Nephron (organoid): Measurements from ENCODE around the gene RASSF7.

Experiments
- H3K27ac Mint-ChIP-seq, 3 experiments: 2 replicates each; pipeline ENCODE4 v1.8.0; 2020; ENCODE audit warnings: mixed read lengths in 3 of 3, mild to moderate bottlenecking in 2 of 3, moderate library complexity in 1 of 3
- H3K27me3 Mint-ChIP-seq: 2 replicates; pipeline ENCODE4 v1.8.0; 2021; ENCODE audit warnings: low read depth, mild to moderate bottlenecking, moderate library complexity, mixed read lengths
- H3K36me3 Mint-ChIP-seq: 2 replicates; pipeline ENCODE4 v1.8.0; 2020; ENCODE audit warnings: low read depth, mixed read lengths
- H3K4me1 Mint-ChIP-seq: 2 replicates; pipeline ENCODE4 v1.8.0; 2020; ENCODE audit warnings: mixed read lengths
- H3K4me3 Mint-ChIP-seq, 3 experiments: 2 replicates each; pipeline ENCODE4 v1.8.0; 2020; ENCODE audit warnings: mild to moderate bottlenecking in 3 of 3, mixed read lengths in 3 of 3, moderate library complexity in 2 of 3
- H3K9me3 Mint-ChIP-seq: 2 replicates; pipeline ENCODE4 v1.8.0; 2020; ENCODE audit warnings: mixed read lengths
- CTCF ChIP-seq, 3 experiments: fragments of 200-600 bp; sonication (generic); IDR thresholded peaks; one replicate each; pipeline ENCODE4 v1.5.0; 2021; ENCODE audit warnings: antibody characterized with exemption in 3 of 3; ENCODE audit not compliant: unreplicated experiment in 3 of 3

The RASSF7 gene

GRCh38 chr11:607020-607780 is 46.4 kb downstream of the RASSF7 start:
- Mint-ChIP-seq H3K27ac (no peak overlapping the region), H3K27me3 (no peaks in the 10 kb centered on the region), H3K4me3 (no peak overlapping the region), H3K9me3 (no peaks in the 10 kb centered on the region), H3K36me3 (peaks cover 45% of the 10 kb centered on the region), H3K4me1 (peaks cover 5% of the 10 kb centered on the region)
- TF ChIP-seq CTCF (IDR thresholded peaks at IDR 0.05; ENCODE audit: unreplicated experiment in 3 of 3), result no peak

GRCh38 chr11:607971-608659 is 47.3 kb downstream of the RASSF7 start:
- H3K27me3 Mint-ChIP-seq, result no peaks in the 10 kb centered on the region
- no peaks in the 10 kb centered on the region for H3K9me3 Mint-ChIP-seq
- no peak overlapping the region for H3K27ac Mint-ChIP-seq
- peaks cover 46% of the 10 kb centered on the region for H3K36me3 Mint-ChIP-seq
- no peak overlapping the region for H3K4me3 Mint-ChIP-seq
- no peak for TF ChIP-seq CTCF (IDR thresholded peaks at IDR 0.05; ENCODE audit: unreplicated experiment in 3 of 3)
- H3K4me1 Mint-ChIP-seq, result peaks cover 9% of the 10 kb centered on the region

GRCh38 chr11:608791-609251 is 48.1 kb downstream of the RASSF7 start:
- peaks cover 9% of the 10 kb centered on the region for H3K4me1 Mint-ChIP-seq
- TF ChIP-seq CTCF (IDR thresholded peaks at IDR 0.05; ENCODE audit: unreplicated experiment in 3 of 3), result no peak
- H3K4me3 Mint-ChIP-seq, result no peak overlapping the region
- peaks cover 42% of the 10 kb centered on the region for H3K36me3 Mint-ChIP-seq
- H3K27ac Mint-ChIP-seq, result no peak overlapping the region
- no peaks in the 10 kb centered on the region for H3K9me3 Mint-ChIP-seq
- no peaks in the 10 kb centered on the region for H3K27me3 Mint-ChIP-seq

- no peaks in the 10 kb centered on the region for H3K9me3 Mint-ChIP-seq
- H3K36me3 Mint-ChIP-seq, result peaks cover 36% of the 10 kb centered on the region
- no peak for TF ChIP-seq CTCF (IDR thresholded peaks at IDR 0.05; ENCODE audit: unreplicated experiment in 3 of 3)
- H3K4me1 Mint-ChIP-seq, result peaks cover 9% of the 10 kb centered on the region
- H3K4me3 Mint-ChIP-seq, result no peak overlapping the region
- H3K27me3 Mint-ChIP-seq, result no peaks in the 10 kb centered on the region
- H3K27ac Mint-ChIP-seq, result no peak overlapping the region
Measured at GRCh38 chr11:609341-609811, 48.6 kb downstream of the RASSF7 start.

- Mint-ChIP-seq H3K9me3 (no peaks in the 10 kb centered on the region), H3K27ac (no peak overlapping the region), H3K27me3 (no peaks in the 10 kb centered on the region), H3K4me1 (peaks cover 9% of the 10 kb centered on the region), H3K4me3 (no peak overlapping the region), H3K36me3 (peaks cover 29% of the 10 kb centered on the region)
- no peak for TF ChIP-seq CTCF (IDR thresholded peaks at IDR 0.05; ENCODE audit: unreplicated experiment in 3 of 3)
Measured at GRCh38 chr11:610146-610801, 49.5 kb downstream of the RASSF7 start.
